HG02981 (cell line): ENCODE results near the gene INPP5D.
A peak's percentile ranks its signal among the peaks of the same experiment; 100 is the strongest.

Source experiments
- ATAC-seq: cut with Tn5 transposase; IDR thresholded peaks from one replicate; pipeline ENCODE4 v1.9.1; 2021; ENCODE audit warnings: mild to moderate bottlenecking, moderate library complexity; ENCODE audit not compliant: unreplicated experiment

The INPP5D gene

GRCh38 chr2:233075141-233075965, 15.2 kb downstream of the INPP5D start:
- ATAC-seq, result peak; percentile 27

GRCh38 chr2:233075966-233076339, 15.8 kb downstream of the INPP5D start:
- peak; percentile 52 for ATAC-seq

GRCh38 chr2:233076749-233077148, 16.6 kb downstream of the INPP5D start:
- ATAC-seq, result no peak

GRCh38 chr2:233079473-233079877, 19.3 kb downstream of the INPP5D start:
- ATAC-seq, result peak; percentile 32

GRCh38 chr2:233079953-233080835, 20.1 kb downstream of the INPP5D start:
- ATAC-seq, result no peak

GRCh38 chr2:233080836-233081229, 20.7 kb downstream of the INPP5D start:
- no peak for ATAC-seq

- ATAC-seq, result no peak
Observed at GRCh38 chr2:233081232-233081730, 21.1 kb downstream of the INPP5D start.

GRCh38 chr2:233081731-233082221, 21.6 kb downstream of the INPP5D start:
- no peak for ATAC-seq

- ATAC-seq, result peak; percentile 40
Observed at GRCh38 chr2:233082222-233082930, 22.2 kb downstream of the INPP5D start.

GRCh38 chr2:233082931-233083755, 23.0 kb downstream of the INPP5D start:
- no peak for ATAC-seq

GRCh38 chr2:233083782-233084181, 23.6 kb downstream of the INPP5D start:
- ATAC-seq, result no peak

- ATAC-seq, result peak; percentile 29
Observed at GRCh38 chr2:233084488-233084887, 24.3 kb downstream of the INPP5D start.

GRCh38 chr2:233085037-233085838, 25.1 kb downstream of the INPP5D start:
- no peak for ATAC-seq

GRCh38 chr2:233085839-233086150, 25.7 kb downstream of the INPP5D start:
- no peak for ATAC-seq

GRCh38 chr2:233087713-233088112, 27.6 kb downstream of the INPP5D start:
- ATAC-seq, result no peak

GRCh38 chr2:233088972-233089345, 28.8 kb downstream of the INPP5D start:
- no peak for ATAC-seq

GRCh38 chr2:233089851-233090250, 29.7 kb downstream of the INPP5D start:
- ATAC-seq, result no peak

- ATAC-seq, result no peak
Observed at GRCh38 chr2:233090879-233091278, 30.7 kb downstream of the INPP5D start.

GRCh38 chr2:233091595-233092375, 31.6 kb downstream of the INPP5D start:
- ATAC-seq, result no peak
